GM23338 (cell line): ENCODE measurements around the gene ABCB11.

Source experiments
- CTCF ChIP-seq, 2 experiments: fragments of 200-600 bp in 1 of 2; sonication (generic) in 1 of 2; conservative IDR thresholded peaks; 2 replicates each; pipeline versions ENCODE4 v1.5.1 to v1.6.1; 2016 to 2017; ENCODE audit warnings: antibody characterized with exemption in 2 of 2, low read depth in 2 of 2, mild to moderate bottlenecking in 2 of 2, moderate library complexity in 1 of 2
- EZH2 ChIP-seq: fragments of 200-600 bp; sonication (generic); IDR thresholded peaks from one replicate; pipeline ENCODE4 v1.8.0; 2017; ENCODE audit warnings: antibody characterized with exemption, mild to moderate bottlenecking, low read depth; ENCODE audit not compliant: unreplicated experiment
- EZH2phosphoT487 ChIP-seq: fragments of 200-600 bp; sonication (generic); IDR thresholded peaks from one replicate; pipeline ENCODE4 v1.8.1; 2018; ENCODE audit warnings: antibody characterized with exemption; ENCODE audit not compliant: unreplicated experiment
- REST ChIP-seq: IDR thresholded peaks from one replicate; pipeline ENCODE4 v1.6.1; 2018; ENCODE audit warnings: antibody characterized with exemption; ENCODE audit not compliant: unreplicated experiment
- ZNF114 ChIP-seq: fragments of 250-450 bp; sonication (Bioruptor Pico); IDR thresholded peaks from 2 replicates; pipeline ENCODE4 v1.5.0; 2020; ENCODE audit warnings: mild to moderate bottlenecking, moderate library complexity

- TF ChIP-seq CTCF (conservative IDR thresholded peaks at IDR 0.05; ENCODE audit: low read depth in 2 of 2): no peak
- no peak for TF ChIP-seq EZH2
- no peak for TF ChIP-seq ZNF114 (CRISPR knock-in tag)
- no peak for TF ChIP-seq REST
- no peak for TF ChIP-seq EZH2phosphoT487
Observed at GRCh38 chr2:168935810-168936581, 95.1 kb downstream of the ABCB11 start.
